Activated CD4-positive, alpha-beta T cell treated with anti-CD3 and anti-CD28 coated beads, Interleukin-2, amount 50 U/mL, for 24 hours (primary cell): Measurements from ENCODE around the gene PCSK6.

ENCODE experiments used
- DNase-seq, 2 donors: peaks; one replicate each; pipeline ENCODE4 v3.0.0-alpha.2; 2020; ENCODE audit warnings: low read depth in 1 of 2, low spot score in 1 of 2

The PCSK6 gene

GRCh38 chr15:101332061-101332467, 157.4 kb downstream of the PCSK6 start:
- no peak for DNase-seq

GRCh38 chr15:101329867-101330380, 159.6 kb downstream of the PCSK6 start:
- DNase-seq = no peak

- no peak for DNase-seq
These were observed 160.1 kb downstream of the PCSK6 start for GRCh38 chr15:101329309-101329863.

GRCh38 chr15:101328001-101328400, 161.5 kb downstream of the PCSK6 start:
- DNase-seq = no peak

- no peak for DNase-seq
These were observed 162.3 kb downstream of the PCSK6 start for GRCh38 chr15:101327147-101327740.

GRCh38 chr15:101326462-101327146, 162.9 kb downstream of the PCSK6 start:
- DNase-seq = no peak

GRCh38 chr15:101326026-101326315, 163.5 kb downstream of the PCSK6 start:
- no peak for DNase-seq

GRCh38 chr15:101325263-101326025, 164.1 kb downstream of the PCSK6 start:
- no peak for DNase-seq

- no peak for DNase-seq
These were observed 164.9 kb downstream of the PCSK6 start for GRCh38 chr15:101324524-101325177.

GRCh38 chr15:101323793-101324523, 165.5 kb downstream of the PCSK6 start:
- no peak for DNase-seq

- no peak for DNase-seq
These were observed 166.5 kb downstream of the PCSK6 start for GRCh38 chr15:101322854-101323477.

GRCh38 chr15:101322016-101322695, 167.4 kb downstream of the PCSK6 start:
- no peak for DNase-seq

- DNase-seq = peak; percentile 19 to 47
These were observed 168.9 kb downstream of the PCSK6 start for GRCh38 chr15:101320501-101321052.

GRCh38 chr15:101318839-101319238, 170.7 kb downstream of the PCSK6 start:
- DNase-seq = no peak

GRCh38 chr15:101318147-101318819, 171.2 kb downstream of the PCSK6 start:
- no peak for DNase-seq

- DNase-seq = no peak
These were observed 172.1 kb downstream of the PCSK6 start for GRCh38 chr15:101317336-101317872.

GRCh38 chr15:101316529-101316928, 173.0 kb downstream of the PCSK6 start:
- DNase-seq = no peak

GRCh38 chr15:101315736-101316135, 173.8 kb downstream of the PCSK6 start:
- DNase-seq = no peak
